Endodermal cell (in vitro differentiated cells): ENCODE data around the gene IL22RA2. TPM values are rescaled to one million over a fixed set of nuclear protein-coding genes. Genes with fewer than 3 reads are reported as not detected.

Experiments
- DNase-seq: peaks from one replicate; pipeline ENCODE4 v3.0.0-alpha.2; 2017
- H3K27ac ChIP-seq: 2 replicates; pipeline ENCODE4 v1.5.1; 2013; ENCODE audit warnings: mild to moderate bottlenecking, low read depth, low read length, moderate library complexity
- H3K27me3 ChIP-seq: 2 replicates; pipeline ENCODE4 v1.6.1; 2013; ENCODE audit warnings: mild to moderate bottlenecking, low read length, moderate library complexity; ENCODE audit not compliant: insufficient read depth, control insufficient read depth, poor library complexity, severe bottlenecking
- H3K36me3 ChIP-seq: 2 replicates; pipeline ENCODE4 v1.7.0; 2013; ENCODE audit warnings: mild to moderate bottlenecking, low read length, moderate library complexity; ENCODE audit not compliant: control insufficient read depth, insufficient read depth
- H3K4me1 ChIP-seq: one replicate; pipeline ENCODE4 v1.7.0; 2013; ENCODE audit warnings: low read length; ENCODE audit not compliant: control insufficient read depth, insufficient read depth
- H3K4me3 ChIP-seq: 2 replicates; pipeline ENCODE4 v1.5.1; 2013; ENCODE audit warnings: mild to moderate bottlenecking, low read length, moderate library complexity
- H3K9ac ChIP-seq: 2 replicates; pipeline ENCODE4 v1.6.1; 2013; ENCODE audit warnings: mild to moderate bottlenecking, low read length, moderate library complexity; ENCODE audit not compliant: poor library complexity, severe bottlenecking; ENCODE audit errors: extremely low read depth
- H3K9me3 ChIP-seq: 2 replicates; pipeline ENCODE4 v1.6.1; 2013; ENCODE audit warnings: mild to moderate bottlenecking, low read length, moderate library complexity; ENCODE audit not compliant: control insufficient read depth
- H3K27ac Mint-ChIP-seq: 2 replicates; pipeline ENCODE4 v1.8.0; 2020; ENCODE audit warnings: mixed read lengths
- H3K27me3 Mint-ChIP-seq: 2 replicates; pipeline ENCODE4 v1.8.0; 2021; ENCODE audit warnings: mild to moderate bottlenecking, mixed read lengths; ENCODE audit not compliant: insufficient read depth
- H3K36me3 Mint-ChIP-seq: 2 replicates; pipeline ENCODE4 v1.8.0; 2020; ENCODE audit warnings: low read depth, mixed read lengths
- H3K4me1 Mint-ChIP-seq: 2 replicates; pipeline ENCODE4 v1.8.0; 2020; ENCODE audit warnings: mixed read lengths
- H3K4me3 Mint-ChIP-seq: 2 replicates; pipeline ENCODE4 v1.8.0; 2020; ENCODE audit warnings: mild to moderate bottlenecking, moderate library complexity, mixed read lengths
- H3K9me3 Mint-ChIP-seq: 2 replicates; pipeline ENCODE4 v1.8.0; 2020; ENCODE audit warnings: mild to moderate bottlenecking, mixed read lengths
- WGBS, 2 experiments: methylation state at CpG; one replicate each; pipeline versions ENCODE4 v1.1.5 to v1.1.7; 2013; ENCODE audit warnings: missing lambda C conversion rate in 2 of 2, mixed read lengths in 1 of 2; ENCODE audit not compliant: insufficient coverage in 1 of 2, insufficient read length in 1 of 2; 5-methylcytosine and 5-hydroxymethylcytosine counted together
- total RNA-seq, 2 donors: library from RNA; stranded (reverse); fragmentation: NEBNext Ultra II Directional in 1 of 2; extraction: Animal tissue kit (Norgen Biotek cat#: 25700) in 1 of 2; gene quantifications; 2 replicates in 1 of 2; 3 replicates in 1 of 2; pipeline ENCODE4 v1.2.1, GENCODE V29; 2021
- TF ChIP-seq, protein P1 (sequence below): fragments of 200-600 bp; sonication (generic); conservative IDR thresholded peaks from 2 replicates; pipeline ENCODE4 v1.5.0; 2021; ENCODE audit warnings: antibody characterized with exemption, mild to moderate bottlenecking

The IL22RA2 gene
- total RNA-seq, 2 donors from 2014 or later = not detected

DNA sequence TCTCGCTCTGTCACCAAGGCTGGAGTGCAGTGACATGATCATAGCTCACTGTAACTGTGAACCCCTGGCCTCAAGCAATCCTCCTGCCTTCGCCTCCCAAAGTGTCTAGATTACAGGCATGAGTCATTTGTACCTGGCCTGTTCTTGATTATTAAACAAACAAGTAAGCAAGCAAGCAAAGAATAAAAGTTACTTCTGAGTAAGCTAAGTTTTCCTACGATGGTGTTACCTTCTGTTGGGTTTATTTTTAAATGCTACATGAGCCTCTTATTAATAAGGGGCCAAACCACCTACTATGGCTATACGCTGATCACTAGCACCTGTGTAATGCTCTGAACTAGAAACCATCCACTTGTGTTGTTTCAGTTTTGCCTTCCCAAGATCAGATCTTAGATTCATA, 50.8 kb downstream of the IL22RA2 start:
- H3K4me1 Mint-ChIP-seq = no peaks in the 10 kb centered on the region
- peaks cover 2% of the 10 kb centered on the region for H3K36me3 Mint-ChIP-seq
- WGBS, 2 experiments = 92 to 96% methylated on average over 4 of the region's 4 CpGs
- Histone ChIP-seq H3K9ac (no peak overlapping the region), H3K4me3 (no peak overlapping the region), H3K9me3 (peaks cover 23% of the 10 kb centered on the region), H3K27ac (no peak overlapping the region), H3K27me3 (no peaks in the 10 kb centered on the region), H3K36me3 (no peaks in the 10 kb centered on the region), H3K4me1 (no peaks in the 10 kb centered on the region)
- DNase-seq = no peak
- H3K4me3 Mint-ChIP-seq = no peak overlapping the region
- TF ChIP-seq, protein P1, sequence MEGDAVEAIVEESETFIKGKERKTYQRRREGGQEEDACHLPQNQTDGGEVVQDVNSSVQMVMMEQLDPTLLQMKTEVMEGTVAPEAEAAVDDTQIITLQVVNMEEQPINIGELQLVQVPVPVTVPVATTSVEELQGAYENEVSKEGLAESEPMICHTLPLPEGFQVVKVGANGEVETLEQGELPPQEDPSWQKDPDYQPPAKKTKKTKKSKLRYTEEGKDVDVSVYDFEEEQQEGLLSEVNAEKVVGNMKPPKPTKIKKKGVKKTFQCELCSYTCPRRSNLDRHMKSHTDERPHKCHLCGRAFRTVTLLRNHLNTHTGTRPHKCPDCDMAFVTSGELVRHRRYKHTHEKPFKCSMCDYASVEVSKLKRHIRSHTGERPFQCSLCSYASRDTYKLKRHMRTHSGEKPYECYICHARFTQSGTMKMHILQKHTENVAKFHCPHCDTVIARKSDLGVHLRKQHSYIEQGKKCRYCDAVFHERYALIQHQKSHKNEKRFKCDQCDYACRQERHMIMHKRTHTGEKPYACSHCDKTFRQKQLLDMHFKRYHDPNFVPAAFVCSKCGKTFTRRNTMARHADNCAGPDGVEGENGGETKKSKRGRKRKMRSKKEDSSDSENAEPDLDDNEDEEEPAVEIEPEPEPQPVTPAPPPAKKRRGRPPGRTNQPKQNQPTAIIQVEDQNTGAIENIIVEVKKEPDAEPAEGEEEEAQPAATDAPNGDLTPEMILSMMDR = no peak
- H3K9me3 Mint-ChIP-seq = peaks cover 33% of the 10 kb centered on the region
- H3K27ac Mint-ChIP-seq = no peak overlapping the region
- peaks cover 1% of the 10 kb centered on the region for H3K27me3 Mint-ChIP-seq

- TF ChIP-seq, protein P1 = no peak
- Mint-ChIP-seq H3K36me3 (peaks cover 2% of the 10 kb centered on the region), H3K9me3 (peaks cover 42% of the 10 kb centered on the region), H3K27ac (no peak overlapping the region), H3K27me3 (peaks cover 1% of the 10 kb centered on the region), H3K4me1 (no peaks in the 10 kb centered on the region), H3K4me3 (no peak overlapping the region)
- Histone ChIP-seq H3K36me3 (no peaks in the 10 kb centered on the region), H3K9me3 (peaks cover 30% of the 10 kb centered on the region), H3K27ac (no peak overlapping the region), H3K4me3 (no peak overlapping the region), H3K4me1 (no peaks in the 10 kb centered on the region), H3K9ac (no peak overlapping the region), H3K27me3 (no peaks in the 10 kb centered on the region)
- DNase-seq = no peak
- 71 to 96% methylated on average over 1 to 2 of the region's 2 CpGs for WGBS, 2 experiments
These were observed 51.9 kb downstream of the IL22RA2 start for GRCh38 chr6:137121401-137121997.

GRCh38 chr6:137120748-137121147, 52.7 kb downstream of the IL22RA2 start:
- peaks cover 46% of the 10 kb centered on the region for H3K9me3 Mint-ChIP-seq
- H3K4me3 ChIP-seq = peak overlapping the region; percentile 50
- H3K27ac ChIP-seq = no peak overlapping the region
- no peak for DNase-seq
- peaks cover 1% of the 10 kb centered on the region for H3K27me3 Mint-ChIP-seq
- H3K27ac Mint-ChIP-seq = no peak overlapping the region
- H3K36me3 ChIP-seq = no peaks in the 10 kb centered on the region
- H3K4me1 Mint-ChIP-seq = no peaks in the 10 kb centered on the region
- no peak overlapping the region for H3K4me3 Mint-ChIP-seq
- peaks cover 2% of the 10 kb centered on the region for H3K36me3 Mint-ChIP-seq
- no peaks in the 10 kb centered on the region for H3K27me3 ChIP-seq
- no peak overlapping the region for H3K9ac ChIP-seq
- H3K4me1 ChIP-seq = no peaks in the 10 kb centered on the region
- peaks cover 36% of the 10 kb centered on the region for H3K9me3 ChIP-seq
- TF ChIP-seq, protein P1 = no peak
